ENCODE results near the gene CST2.
"Not testable (repeated sequence)": the region's sequence is repeated elsewhere in the genome, so short reads cannot be mapped to it uniquely, and the experiment has no call there.

The CST2 gene, protein sequence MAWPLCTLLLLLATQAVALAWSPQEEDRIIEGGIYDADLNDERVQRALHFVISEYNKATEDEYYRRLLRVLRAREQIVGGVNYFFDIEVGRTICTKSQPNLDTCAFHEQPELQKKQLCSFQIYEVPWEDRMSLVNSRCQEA

DNA sequence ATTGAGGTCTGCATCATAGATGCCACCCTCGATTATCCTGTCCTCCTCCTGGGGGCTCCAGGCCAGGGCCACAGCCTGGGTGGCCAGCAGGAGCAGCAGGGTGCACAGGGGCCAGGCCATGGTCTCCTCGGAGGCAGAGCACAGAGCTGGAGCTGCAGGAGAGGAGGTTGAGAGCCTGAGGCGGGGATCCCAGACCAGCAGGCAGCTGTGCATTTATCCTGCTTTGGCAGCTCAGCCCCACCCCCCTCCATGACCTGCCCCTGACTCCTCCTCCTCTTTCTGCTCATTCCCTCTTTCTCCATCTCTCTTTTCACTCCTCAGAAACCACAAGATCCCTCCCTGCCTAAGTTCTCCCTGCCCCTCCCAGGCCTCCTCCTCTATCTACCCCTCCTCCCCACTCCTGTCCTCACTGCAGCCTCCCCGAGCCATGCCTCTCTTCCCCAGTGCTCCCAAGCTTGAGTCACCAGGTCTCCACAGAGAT, at the start of gene CST2:
CST2 (minus strand) TSS at position 189 of the 481 bp plus-strand sequence; CDS start at position 120, 69 bp downstream.
- DNase-seq, result no peak

DNA sequence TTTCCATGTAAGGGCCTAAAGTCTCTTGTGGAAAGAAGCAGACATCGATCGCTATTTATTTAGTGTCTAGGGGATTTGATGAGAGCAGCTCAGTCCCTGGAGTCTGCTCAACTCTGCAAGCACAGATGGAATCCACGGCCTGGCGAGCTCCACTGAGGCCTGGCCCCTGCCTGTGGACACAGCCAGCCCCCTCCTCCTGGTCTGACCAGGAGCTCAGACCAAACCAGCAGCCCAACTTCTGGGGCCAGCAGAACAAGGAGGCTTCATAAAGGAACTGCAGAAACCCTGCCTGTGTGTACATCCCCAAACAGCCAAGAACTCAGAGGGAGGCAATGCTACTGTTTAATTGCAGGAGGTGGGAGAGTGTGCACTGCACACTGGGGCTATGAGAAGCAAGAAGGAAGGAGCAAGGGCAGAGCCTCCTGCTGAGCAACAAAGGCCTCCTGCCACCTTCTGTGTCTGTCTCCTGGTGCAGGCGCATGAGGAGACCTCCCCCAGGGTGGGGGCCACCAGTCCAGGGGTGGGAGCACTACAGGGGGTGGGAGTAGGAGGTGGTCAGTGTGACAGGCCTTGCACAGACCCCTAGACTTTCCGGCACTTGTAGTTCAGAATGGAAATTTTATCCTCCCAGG, 49.2 kb upstream of the CST2 start:
- no peak for DNase-seq

DNA sequence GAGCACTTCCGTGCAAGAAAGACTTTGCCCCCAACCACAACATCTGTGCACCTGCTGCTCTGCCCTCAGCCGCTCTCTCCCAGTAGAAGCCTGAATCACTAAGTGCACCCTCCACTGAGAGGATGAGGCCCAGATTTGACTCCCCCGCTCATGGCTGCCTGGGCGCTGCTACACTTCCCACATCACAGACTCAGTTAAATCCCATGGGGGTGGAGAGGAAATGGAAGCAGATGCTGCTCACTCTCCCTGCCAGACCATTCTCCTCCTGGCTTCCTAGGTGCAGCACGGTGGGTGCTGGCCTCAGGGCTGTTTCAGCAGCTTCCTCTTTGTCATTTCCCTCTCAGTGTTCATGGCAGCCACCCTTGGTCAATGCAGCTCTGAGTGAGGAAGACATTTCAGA, 48.2 kb upstream of the CST2 start:
- no peak for DNase-seq

DNA sequence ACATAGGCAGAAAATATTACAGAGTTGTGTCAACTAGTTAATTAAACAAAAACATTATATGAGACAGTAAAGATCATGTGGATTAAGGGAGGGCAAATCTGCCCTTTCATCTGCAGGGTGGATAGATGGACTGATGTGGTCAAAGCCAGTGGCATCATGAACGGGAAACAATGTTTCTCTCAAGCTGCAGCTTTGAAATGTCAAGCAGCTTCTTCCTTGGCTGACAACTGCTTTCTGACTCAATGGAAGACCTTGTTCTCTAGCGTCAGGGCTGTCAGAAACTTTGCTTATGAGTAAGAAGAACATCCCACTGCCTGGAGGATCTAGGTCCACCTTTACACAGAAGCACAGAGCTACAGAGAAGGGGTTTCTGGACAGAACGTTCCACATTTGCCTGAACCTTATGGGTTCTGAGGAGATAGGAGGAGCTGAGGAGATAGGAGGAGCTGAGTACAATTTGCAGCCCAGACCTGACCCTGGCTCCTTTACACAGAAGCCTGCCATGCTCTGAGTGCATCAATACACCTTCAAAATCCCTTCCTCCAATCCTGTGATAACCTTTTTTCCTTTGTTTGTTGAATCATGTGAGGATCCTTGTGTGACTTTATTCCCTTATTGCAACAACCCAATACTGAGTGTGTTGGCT, 47.0 kb upstream of the CST2 start:
- DNase-seq, result no peak

DNA sequence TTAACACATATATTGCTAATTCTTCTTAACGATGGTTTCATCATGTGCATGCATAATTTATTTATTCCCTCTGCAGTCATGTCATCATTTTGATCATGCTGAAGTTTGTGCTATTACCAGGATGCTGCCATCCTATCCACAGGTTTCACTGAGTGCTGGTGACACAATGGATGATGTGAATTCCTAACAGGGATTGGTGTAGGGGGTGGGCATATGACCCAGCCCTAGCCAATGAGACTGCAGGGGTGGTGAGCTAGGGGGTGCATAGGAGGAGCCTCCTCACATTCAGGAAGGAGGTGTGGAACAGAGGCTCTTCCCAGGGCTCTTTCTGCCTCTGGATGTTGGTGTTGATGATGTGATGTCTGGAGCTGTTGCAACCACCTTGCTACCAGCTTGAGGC, 45.5 kb upstream of the CST2 start:
- DNase-seq, result no peak

DNA sequence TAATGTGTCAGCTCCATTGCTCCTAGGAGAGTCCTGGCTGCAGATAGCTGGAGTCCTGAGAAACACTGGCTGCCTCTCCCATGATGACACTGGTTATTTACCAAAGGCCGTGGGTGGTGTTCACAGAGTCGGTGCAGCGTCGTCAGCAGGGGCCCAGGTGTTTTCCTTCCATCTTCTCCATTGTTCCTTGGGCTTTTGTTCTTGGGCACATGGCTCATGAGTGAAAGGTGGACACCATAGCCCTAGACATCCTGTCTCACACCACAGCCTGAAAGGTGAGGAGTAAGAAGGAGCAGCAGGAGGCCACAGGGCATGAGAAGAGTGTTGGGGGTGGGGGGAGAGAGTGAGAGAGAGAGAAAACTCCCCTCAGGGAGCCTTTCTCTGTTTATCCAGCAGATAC, 43.9 kb upstream of the CST2 start:
- no peak for DNase-seq

DNA sequence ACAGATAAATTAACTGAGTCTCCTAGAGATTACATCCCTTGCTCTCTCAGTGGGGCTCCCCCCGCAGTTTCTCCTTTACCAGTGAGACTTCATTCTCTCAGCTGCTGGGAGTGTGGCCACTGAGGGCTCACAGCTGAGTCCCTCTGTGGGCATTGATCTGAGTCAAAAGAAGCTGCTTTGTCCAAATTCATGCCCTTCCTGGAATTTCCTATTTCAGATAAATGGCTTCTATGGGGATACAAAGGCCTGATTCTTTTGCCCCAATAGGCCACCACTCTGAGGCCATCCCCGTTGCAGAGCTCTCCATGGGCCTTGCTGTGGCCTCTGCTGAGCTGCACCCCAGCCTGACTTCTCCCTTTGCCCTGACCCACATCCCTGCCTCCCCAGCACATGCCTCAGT, 43.0 kb upstream of the CST2 start:
- DNase-seq, result no peak

DNA sequence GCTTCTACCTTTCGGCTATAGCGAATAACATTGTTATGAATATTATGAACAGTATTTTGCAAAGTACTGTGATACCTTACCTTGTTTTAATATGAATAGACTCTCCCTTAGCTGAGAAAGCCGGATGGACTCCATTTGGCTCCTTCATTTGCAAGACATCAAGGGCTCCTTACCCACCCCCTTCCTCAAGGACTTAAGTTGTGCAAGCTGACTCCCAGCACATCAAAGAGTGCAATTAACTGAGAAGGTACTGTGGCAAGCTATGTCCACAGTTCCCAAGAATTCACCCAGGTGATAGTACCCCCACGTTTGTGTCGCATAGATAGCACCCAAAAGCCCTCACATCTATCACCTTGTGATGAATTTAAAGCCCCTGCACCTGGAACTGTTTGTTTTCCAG, 41.8 kb upstream of the CST2 start:
- DNase-seq, result no peak

DNA sequence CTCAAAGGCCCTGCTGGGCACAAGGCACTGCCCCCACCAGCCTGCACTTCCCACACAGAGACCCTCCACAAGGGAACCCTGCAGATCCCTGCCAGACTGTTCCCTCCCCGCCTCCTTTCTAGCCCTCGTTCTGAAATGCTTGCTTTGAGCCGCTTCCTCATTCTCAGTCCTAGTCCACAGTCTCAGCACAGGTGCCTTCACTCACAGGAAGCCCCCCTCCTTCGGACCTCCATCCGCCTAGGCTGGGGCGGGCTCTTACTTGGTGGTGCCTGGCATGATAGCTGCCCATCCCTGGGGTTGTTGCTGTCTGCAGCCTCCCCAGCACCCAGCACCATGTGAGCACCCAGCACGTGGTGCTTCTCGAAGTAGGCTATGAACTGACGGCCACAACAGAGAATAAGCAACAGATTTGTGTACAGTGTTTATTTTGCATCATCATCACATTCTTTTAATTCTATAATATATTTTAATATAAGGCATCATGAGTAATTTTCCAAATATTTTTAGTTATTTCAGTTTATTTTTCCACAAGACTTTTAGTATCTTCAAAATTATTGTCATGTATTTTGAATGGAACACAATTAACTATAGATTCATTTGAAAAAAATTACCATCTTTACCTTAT, 40.7 kb upstream of the CST2 start:
- DNase-seq, result no peak

DNA sequence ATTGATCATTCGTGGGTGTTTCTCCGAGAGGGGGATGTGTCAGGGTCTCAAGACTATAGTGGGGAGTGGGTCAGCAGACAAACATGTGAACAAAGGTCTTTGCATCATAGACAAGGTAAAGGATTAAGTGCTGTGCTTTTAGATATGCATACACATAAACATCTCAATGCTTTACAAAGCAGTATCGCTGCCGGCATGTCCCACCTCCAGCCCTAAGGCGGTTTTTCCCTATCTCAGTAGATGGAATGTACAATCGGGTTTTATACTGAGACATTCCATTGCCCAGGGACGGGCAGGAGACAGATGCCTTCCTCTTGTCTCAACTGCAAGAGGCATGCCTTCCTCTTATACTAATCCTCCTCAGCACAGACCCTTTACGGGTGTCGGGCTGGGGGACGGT, 34.2 kb upstream of the CST2 start:
- not testable (repeated sequence) for DNase-seq

DNA sequence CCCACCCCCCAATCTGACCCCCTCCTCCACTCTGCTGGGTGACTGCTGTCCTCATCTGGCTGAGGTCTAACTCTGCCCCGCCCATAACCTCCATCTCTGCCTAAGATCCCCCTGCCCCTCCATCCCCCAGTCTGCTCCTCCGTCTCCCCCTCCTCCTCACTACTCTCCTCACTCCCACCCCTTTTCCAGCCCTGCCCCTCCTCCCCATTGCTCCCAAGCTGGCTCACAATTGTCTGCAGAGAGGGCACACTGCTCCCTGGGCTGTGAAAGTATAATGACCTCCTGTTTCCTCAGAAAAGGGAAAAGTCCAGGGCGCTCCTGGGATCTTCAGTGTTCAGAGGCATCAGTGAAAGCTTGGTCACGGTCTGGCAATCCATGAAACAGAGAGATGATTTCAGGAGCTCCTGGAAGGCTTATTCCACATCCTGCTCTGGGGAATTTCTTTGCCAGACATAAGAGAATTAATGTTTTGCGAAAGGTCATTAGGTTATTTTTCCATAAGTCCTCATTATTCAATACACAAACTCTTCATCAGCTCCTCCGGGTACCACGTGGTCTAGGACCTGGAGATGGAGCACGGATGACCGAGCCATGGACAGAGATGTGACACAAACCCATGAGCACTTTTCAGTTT, 31.6 kb upstream of the CST2 start:
- no peak for DNase-seq

DNA sequence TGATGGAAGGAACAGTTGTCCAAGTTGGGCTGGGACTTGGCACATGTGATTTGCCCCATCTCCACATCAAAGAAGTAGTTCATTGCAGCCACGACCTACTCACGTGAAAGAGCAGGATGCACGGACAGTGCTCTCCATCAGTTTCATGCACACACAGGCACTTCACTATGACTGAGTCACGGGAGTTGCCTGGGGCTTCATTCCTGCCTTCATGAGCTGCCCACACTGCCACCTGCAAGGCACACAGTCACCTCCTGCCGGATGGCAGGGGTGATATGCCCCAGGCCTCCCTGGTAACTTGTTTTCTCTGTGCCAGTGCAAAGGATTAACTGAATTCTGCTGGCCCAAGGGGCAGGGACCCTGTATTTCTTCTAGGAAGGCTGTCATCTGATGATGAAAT, 30.2 kb upstream of the CST2 start:
- DNase-seq, result no peak

DNA sequence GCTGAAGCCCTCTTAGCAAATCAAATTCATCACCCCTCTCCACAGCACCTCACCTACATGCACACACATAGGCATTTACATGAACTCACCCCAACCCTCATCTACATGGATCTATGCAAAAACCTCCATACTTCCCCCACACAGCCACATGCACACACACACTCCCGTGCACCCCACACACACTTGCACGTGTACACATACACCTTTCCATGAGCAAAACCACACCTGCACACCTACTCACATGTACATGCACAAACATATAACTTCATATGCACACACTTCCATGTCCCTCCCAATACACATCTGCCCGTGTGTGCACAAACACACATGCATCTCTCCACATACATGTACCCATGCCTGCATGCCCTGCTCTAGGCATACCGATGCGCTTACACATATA, 29.7 kb upstream of the CST2 start:
- DNase-seq, result no peak

DNA sequence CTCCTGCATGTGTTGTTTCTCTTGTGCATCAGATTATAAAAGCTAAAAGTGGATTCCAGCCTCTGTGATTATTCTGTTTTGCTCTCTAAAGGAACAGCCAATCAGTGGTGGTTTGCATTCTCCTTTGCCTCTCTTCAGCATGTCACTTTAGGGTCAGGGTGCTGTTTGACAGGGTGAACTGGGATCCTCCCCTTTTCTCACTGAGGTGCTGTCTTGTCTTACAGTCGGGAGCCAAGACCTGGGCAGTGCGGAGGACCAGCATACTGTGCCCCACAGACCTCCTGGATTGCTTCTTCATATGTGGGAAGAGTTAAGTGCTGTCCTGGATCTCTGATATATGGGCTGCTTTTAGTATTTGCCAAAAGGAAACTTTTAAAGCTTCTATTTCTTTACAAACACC, 15.2 kb upstream of the CST2 start:
- DNase-seq, result no peak

DNA sequence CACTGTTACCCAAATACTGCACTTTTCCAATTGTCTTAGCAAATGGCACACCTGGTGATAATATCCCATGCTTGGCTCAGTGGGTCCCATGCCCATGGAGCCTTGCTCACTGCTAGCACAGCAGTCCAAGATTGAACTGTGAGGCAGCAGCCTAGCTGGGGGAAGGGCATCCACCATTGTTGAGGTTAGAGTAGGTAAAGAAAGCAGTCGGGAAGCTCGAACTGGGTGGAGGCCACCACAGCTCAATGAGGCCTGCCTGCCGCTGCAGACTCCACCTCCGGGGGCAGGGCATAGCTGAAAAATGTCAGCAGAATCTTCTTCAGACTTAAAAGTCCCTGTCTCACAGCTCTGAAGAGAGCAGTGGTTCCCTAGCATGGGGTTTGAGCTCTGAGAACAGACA, 9.2 kb upstream of the CST2 start:
- no peak for DNase-seq

DNA sequence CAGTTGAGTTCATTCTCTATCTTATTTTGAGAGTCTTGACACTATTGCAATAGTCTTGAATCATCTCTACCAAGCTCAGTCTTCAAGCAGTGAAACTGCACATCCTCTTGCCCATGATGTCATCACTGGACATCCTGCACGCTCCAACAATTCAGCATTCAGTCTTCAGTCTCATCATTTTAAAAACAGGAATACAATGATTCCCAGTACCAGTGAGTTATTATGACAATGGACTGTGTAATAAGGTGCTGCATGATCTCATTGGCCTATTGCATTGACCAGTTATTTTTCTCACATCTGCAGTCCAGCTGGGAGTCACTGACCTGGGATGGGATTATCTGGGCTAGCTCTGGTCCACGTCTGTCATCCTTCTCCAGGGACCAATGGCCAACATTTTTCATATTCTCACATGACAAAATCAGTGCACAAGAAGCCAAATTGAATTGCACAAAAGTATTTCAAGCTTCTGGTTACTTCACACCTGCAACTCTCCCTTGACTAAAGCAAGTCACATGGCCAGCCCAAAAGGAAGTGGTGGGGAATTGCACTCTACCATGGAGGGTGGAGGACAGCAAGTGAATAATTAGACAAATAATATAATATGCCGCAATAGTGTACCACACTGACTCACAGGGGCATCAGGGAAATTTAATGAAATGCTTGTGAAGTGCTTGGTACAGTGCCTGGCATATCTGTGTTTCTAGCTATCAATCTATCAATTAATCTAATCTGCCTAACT, 6.4 kb upstream of the CST2 start:
- no peak for DNase-seq

DNA sequence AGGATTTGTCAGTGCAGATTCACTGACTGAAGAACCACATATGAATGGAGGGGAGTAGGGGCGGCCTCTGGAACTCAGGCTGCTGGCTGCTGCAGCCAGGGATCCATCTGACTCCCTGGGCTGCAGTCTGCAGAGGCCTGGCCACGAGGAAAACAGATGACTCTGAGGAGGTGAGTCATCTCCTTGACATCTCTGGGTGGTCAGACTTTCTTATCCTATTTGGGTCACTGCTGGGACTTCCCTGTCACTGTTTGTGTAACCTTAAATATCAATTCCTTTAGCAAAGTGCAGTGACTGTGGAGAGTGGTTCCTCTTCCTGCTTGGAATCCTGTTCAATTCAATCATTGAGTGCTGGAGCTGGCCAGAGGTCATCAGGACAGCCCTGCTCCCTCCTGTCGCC, 5.4 kb upstream of the CST2 start:
- DNase-seq, result not testable (repeated sequence)

DNA sequence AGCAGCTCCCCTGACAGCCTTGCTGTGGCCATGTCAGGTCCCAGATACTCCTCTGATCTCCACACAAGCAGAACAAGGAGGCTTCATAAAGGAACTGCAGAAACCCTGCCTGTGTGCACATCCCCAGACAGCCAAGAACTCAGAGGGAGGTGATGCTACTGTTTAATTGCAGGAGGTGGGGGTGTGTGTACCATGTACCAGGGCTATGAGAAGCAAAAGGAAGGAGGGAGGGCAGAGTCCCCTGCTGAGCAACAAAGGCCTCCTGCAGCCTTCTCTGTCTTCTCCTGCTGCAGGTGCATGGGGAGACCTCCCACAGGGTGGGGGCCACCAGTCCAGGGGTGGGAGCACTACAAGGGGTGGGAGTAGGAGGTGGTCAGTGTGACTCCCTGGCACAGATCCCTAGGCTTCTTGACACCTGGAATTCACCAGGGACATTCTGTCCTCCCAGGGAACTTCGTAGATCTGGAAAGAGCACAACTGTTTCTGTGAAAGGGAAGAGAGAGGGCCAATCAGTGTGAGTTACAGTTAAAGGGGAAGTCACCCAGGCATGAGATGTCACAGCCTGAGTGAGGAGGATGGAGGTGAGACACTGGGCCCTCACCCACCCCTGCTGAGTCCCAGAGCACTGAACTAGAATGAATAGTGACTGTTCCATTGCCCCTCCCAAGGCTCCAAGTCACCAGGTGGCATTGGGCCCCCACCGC, 2.8 kb downstream of the CST2 start:
- DNase-seq, result no peak

DNA sequence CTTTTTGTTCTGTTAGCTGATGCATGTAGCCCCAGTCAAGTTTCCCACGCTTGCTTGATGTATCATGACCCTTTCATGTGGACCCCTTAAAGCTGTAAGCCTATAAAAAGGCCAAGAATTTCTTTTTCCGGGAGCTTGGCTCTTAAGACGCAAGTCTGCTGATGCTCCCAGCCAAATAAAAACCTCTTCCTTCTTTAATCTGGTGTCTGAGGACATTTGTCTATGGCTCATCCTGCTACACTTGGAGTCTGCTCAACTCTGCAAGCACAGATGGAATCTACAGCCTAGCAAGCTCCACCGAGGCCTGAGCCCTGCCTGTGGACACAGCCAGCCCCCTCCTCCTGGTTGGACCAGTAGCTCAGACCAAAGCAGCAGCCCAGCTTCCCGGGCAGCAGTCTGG, 3.4 kb downstream of the CST2 start:
- no peak for DNase-seq

DNA sequence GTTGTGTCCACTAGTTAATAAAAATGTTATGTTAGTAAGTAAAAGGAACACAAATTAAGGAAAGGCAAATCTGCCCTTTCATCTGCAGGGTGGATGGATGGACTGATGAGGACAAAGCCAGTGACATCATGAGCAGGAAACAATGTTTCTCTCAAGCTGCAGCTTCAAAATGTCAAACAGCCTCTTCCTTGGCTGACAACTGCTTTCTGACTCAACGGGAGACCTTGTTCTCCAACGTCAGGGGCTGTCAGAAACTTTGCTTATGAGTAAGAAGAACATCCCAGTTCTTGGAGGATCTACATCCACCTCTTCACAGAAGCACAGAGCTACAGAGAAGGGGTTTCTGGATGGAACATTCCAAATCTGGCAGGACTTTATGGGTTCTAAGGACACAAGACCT, 6.0 kb downstream of the CST2 start:
- no peak for DNase-seq

DNA sequence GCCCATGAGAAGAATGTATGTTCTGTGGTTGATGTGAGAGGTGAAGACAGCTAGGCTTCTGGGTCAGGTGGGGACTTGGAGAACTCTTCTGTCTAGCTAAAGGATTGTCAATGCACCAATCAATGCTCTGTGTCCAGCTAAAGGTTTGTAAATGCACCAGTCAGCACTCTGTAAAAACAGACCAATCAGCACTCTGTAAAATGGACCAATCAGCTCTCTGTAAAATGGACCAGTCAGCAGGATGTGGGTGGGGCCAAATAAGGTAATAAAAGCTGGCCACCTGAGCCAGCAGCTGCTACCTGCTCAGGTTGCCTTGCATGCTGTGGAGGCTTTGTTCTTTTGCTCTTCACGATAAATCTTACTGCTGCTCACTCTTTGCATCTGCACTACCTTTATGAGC, 15.0 kb downstream of the CST2 start:
- not testable (repeated sequence) for DNase-seq

DNA sequence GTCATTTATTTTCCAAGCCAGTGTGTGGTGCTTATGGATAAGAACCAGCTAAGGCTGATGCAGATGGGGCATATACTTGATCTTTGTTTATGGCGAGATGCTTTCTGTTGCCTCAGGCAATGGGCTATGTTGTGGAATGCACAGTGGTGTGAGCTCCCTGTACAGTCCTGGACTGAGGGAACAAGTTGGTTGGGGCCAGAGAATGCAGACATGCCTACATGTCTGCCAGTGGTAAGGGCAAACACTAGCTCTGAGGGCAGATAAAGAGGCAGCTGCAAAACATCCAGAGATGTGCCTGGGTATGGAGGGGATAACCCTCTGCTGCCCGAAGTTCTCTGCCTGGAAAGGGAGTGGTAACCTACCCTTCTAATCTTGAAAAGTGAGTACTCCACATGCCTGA, 16.2 kb downstream of the CST2 start:
- not testable (repeated sequence) for DNase-seq
